HG02588 (cell line): ENCODE data around the gene BTBD6.

Source experiments
- ATAC-seq: cut with Tn5 transposase; IDR thresholded peaks from one replicate; pipeline ENCODE4 v1.9.1; 2021; ENCODE audit warnings: mild to moderate bottlenecking, moderate library complexity; ENCODE audit not compliant: unreplicated experiment

Gene BTBD6

GRCh38 chr14:105227346-105227745, 21.0 kb upstream of the BTBD6 start:
- no peak for ATAC-seq

GRCh38 chr14:105228562-105228961, 19.8 kb upstream of the BTBD6 start:
- ATAC-seq, result no peak

DNA sequence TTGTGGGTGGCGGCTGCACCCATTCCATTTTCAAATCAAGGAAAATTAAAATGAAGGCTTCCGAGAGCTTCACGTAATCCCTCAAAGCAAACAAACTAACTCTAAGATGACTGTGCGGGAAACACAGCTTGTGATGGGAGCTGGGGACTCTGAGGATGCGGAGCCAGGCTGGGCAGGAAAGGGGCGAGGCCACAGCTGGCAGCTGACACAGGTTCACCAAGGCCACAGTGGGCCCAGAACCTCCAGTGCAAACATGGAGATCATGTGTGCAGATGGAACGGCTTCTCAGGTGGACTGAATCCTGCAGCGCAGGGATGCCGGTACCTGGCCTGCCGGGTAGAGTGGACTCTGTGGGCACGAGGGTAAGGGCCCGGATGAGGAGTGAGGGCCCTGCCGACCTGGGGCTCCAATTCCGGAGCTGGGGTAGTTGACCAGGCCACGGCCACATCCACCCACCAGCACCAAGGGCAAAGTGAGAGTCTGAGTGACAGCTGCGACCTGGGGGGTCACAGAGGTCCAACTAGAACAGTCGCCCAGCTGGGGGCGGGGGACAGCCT, 19.2 kb upstream of the BTBD6 start:
- no peak for ATAC-seq

DNA sequence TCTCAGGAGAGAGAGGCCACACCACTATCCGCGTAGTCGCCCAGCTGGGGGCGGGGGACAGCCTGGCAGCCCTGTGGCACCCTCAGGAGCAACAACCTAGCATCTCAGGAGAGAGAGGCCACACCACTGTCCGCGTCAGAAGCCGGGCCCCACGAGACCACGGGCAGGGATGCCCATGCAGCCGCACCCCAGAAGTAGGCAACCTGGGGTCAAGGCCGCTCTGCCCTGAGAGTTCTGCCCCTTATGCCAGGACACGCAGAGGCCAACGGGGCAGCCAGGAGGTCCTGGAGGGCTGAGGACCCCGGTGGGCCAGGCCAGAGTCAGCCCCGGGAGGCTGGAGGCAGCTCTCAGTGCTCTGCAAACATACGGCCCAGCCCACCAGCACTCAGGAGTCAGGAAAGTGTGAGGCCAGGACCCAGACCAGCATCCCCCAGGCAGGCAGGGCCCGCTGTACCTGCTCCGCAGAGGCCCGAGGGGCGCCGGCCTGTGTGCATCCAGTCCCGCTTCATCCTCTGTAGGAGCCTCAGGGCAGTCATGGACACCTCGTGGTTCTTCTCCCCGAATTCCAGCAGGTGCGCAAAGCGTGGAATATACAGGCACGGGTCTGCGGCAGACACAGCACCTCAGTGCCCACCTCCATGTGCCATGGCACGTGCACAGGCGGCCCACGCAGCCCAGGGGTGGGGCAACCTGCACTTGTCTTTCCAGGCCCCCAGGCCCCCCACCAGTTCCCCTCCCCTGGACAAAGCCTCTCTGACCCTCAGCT, 7.3 kb upstream of the BTBD6 start:
- no peak for ATAC-seq

DNA sequence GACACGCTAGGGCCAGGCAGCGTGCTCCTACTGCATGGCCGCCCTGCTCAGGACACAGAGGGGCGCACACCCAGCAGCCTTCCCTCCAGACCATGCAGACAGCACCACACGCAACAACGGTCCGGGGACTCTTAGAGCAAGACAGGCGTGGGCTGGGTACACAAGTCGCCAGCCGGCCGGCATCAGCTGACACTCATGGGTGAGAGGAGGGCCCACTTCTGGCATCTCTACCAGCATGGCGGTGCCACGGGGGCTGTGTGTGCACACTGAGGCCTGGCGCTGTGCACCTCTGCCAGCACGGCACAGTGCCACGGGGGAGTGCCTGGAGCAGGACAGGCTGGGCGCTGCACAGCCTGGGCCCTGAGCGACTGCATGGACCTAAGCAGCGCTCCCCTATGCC, 6.7 kb upstream of the BTBD6 start:
- ATAC-seq, result no peak

DNA sequence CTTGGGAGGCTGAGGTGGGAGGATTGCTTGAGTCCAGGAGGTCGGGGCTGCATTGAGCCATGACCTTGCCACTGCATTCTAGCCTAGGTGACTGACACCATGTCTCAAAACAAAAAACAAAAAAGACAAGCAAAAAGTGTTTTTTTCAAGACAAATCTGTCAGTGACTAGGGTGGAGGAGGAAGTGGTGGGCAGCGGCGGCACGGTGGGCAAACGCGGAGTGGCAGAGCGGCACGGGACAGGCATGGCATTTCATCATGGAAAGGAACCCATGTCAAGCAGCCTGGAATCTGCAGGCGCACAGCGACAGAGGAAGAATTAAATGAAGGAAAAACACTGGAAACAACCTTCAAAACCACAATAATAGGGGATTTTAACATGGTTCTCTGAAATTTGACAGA, 4.0 kb upstream of the BTBD6 start:
- ATAC-seq, result no peak

- no peak for ATAC-seq
Observed at GRCh38 chr14:105247026-105247425, 1.3 kb upstream of the BTBD6 start.

- no peak for ATAC-seq
Observed at GRCh38 chr14:105247715-105248367, 492 bp upstream of the BTBD6 start.

- no peak for ATAC-seq
Observed at GRCh38 chr14:105249182-105250007, 1.1 kb downstream of the BTBD6 start.

GRCh38 chr14:105250008-105250366, 1.7 kb downstream of the BTBD6 start:
- ATAC-seq, result no peak

- no peak for ATAC-seq
Observed at GRCh38 chr14:105250986-105251385, 2.7 kb downstream of the BTBD6 start.

DNA sequence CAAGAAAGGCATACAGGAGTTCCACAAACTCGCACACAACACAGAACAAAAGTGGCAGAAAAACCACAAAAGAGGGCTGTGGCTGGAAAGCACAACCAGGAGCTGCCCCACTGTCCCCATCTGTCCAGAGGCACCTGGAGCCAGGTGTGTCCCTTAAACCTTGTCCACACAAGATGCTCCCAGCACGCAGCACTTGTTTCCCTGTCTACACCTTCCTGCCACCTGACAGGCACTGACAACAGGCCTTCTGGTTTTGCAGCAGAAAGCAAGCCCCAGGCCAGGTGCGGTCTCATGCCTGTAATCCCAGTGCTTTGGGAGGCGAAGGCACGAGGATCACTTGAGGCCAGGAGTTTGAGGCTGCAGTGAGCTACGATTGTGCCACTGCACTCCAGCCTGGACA, 3.6 kb downstream of the BTBD6 start:
- no peak for ATAC-seq

DNA sequence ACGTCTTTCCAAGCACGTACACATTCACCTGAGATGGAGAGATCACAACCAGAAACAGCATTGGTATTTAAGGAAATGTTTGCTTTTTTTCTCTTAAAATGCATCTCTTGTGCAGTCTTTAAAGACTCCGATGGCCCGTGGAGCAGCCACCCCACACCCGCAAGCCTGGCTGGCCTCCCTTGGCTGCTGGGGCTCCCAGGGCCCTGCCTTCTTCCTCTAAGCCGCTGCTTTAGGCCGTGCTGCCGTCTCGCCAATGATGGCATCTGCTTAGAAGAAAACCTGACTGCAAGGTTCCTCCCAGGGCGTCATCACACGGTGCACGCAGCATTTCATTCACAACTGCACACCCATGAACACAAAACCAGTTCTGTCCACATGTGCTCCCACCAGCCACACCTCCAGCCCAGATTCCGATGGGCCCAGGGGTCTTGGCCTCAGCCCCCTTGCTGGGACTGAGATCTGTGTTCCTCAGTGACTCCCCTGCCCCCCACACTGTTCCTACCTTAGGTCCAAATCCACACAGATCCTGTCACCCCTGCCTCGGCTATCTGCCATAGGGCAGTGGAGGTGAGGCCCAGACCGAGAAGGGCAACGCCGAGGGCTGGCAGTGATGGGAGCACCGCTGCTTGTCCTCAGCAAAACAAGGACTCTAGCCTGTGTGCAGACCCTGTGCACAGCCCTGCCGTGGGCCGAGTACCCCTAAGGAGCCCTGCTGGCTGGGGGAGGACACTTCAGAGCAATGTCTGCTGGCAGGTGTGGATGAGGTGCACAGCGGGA, 4.4 kb downstream of the BTBD6 start:
- ATAC-seq, result no peak

DNA sequence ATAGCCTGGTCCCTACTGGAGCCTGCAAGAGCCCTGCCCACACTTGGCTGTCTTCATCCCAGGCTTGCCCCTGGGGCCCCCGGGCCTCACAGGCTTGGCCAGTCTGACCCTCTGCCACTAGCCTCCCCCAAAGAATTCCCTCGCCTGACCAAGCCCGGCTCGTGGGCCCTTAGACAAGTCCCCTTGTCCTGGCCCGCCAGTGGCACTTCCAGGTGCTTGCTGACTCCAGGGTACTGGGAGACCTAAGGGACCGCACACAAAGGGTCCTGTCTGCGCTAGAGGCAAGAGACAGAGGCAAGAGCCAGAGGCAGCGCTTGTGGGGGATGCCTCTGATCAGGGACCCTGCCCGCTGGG, 5.0 kb downstream of the BTBD6 start:
- no peak for ATAC-seq

- ATAC-seq, result no peak
Observed at GRCh38 chr14:105255021-105255507, 6.7 kb downstream of the BTBD6 start.

DNA sequence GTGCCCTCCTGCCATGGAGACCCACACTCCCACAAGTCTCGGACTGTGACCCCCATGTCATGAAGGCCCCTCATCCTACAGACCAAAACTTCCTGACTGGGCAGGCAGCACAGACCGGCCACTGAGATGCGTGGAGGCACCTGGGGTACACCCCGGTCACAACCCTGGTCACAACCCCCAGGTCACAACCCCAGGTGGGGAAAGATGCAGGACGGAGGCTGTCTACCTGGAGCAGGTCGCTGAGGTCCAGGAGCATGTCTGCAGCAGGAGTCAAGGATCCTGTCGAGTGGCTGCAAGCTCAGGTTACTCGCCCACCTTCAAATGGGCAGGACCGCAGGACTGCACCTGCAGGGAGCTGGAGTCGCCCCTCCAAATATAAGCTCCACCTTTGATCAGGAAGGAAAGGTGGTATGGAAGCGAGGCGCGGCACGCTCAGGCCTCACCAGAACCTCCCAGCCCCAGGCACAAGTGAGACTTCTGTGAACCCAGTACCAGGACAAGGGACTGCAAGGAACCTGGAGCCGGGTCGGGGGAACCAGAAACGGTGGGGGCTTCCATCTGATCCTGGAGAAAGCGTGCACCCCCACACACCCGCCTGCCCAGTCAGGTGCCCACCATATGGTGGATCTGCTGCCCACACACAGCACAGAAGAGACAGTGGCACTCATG, 8.1 kb downstream of the BTBD6 start:
- no peak for ATAC-seq

GRCh38 chr14:105257464-105257863, 9.1 kb downstream of the BTBD6 start:
- ATAC-seq, result no peak

GRCh38 chr14:105258846-105259245, 10.5 kb downstream of the BTBD6 start:
- no peak for ATAC-seq

- no peak for ATAC-seq
Observed at GRCh38 chr14:105260959-105261358, 12.6 kb downstream of the BTBD6 start.

DNA sequence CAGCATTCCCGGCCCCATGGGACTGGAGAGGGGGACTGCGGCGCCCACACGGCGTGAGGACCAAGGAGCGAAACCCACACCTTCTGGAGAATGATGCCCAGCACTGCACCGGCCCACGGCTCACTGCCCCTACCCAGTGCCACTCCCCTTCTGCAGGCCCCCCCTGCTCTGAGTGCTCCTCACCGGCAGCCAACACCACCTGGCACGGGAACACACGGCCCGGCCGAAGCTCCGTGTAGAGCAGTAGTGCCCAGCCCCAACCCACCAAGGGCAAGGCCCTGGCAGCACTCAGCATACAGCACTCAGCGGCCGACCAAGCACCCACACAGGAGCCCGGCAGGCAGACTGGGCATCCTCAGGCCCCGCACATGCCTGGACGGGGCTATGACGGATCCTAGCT, 13.4 kb downstream of the BTBD6 start:
- ATAC-seq, result no peak
